ENCODE results near the gene ARID2. TPM values are rescaled to one million over a fixed set of nuclear protein-coding genes. Genes with fewer than 3 reads are reported as not detected.

Gene ARID2
- polyA plus RNA-seq, 1 donor from 2014 or later: 20.6 TPM

DNA sequence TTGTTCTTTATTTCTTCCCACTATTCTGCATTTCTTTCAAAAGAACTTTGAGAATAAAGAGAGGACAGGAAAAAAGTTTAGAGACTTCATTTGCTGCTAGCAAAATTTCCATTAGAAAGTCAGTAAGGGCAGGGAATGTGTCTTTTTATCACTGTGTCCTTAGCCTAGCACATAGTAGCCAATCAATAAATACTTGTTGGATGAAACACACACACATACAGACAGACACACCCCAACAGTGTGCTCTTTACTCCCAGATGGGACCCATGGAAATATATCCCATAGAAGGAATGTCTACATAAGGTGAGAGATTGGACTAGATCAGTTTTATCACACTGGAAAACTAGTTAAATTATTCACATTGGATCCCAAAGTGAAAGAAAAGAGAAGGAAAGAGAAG lies 21.1 kb upstream of the ARID2 start:
- Histone ChIP-seq H3K4me2 (ENCODE audit: low read length) (no peak overlapping the region), H3K9me3 (ENCODE audit: low read length) (no peaks in the 10 kb centered on the region)
- TF ChIP-seq, protein P1, sequence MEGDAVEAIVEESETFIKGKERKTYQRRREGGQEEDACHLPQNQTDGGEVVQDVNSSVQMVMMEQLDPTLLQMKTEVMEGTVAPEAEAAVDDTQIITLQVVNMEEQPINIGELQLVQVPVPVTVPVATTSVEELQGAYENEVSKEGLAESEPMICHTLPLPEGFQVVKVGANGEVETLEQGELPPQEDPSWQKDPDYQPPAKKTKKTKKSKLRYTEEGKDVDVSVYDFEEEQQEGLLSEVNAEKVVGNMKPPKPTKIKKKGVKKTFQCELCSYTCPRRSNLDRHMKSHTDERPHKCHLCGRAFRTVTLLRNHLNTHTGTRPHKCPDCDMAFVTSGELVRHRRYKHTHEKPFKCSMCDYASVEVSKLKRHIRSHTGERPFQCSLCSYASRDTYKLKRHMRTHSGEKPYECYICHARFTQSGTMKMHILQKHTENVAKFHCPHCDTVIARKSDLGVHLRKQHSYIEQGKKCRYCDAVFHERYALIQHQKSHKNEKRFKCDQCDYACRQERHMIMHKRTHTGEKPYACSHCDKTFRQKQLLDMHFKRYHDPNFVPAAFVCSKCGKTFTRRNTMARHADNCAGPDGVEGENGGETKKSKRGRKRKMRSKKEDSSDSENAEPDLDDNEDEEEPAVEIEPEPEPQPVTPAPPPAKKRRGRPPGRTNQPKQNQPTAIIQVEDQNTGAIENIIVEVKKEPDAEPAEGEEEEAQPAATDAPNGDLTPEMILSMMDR (IDR thresholded peaks at IDR 0.05; ENCODE audit: poor library complexity, severe bottlenecking): no peak
- TF ChIP-seq EP300 (conservative IDR thresholded peaks at IDR 0.05; ENCODE audit: poor library complexity, severe bottlenecking): no peak
- TF ChIP-seq, protein P2, sequence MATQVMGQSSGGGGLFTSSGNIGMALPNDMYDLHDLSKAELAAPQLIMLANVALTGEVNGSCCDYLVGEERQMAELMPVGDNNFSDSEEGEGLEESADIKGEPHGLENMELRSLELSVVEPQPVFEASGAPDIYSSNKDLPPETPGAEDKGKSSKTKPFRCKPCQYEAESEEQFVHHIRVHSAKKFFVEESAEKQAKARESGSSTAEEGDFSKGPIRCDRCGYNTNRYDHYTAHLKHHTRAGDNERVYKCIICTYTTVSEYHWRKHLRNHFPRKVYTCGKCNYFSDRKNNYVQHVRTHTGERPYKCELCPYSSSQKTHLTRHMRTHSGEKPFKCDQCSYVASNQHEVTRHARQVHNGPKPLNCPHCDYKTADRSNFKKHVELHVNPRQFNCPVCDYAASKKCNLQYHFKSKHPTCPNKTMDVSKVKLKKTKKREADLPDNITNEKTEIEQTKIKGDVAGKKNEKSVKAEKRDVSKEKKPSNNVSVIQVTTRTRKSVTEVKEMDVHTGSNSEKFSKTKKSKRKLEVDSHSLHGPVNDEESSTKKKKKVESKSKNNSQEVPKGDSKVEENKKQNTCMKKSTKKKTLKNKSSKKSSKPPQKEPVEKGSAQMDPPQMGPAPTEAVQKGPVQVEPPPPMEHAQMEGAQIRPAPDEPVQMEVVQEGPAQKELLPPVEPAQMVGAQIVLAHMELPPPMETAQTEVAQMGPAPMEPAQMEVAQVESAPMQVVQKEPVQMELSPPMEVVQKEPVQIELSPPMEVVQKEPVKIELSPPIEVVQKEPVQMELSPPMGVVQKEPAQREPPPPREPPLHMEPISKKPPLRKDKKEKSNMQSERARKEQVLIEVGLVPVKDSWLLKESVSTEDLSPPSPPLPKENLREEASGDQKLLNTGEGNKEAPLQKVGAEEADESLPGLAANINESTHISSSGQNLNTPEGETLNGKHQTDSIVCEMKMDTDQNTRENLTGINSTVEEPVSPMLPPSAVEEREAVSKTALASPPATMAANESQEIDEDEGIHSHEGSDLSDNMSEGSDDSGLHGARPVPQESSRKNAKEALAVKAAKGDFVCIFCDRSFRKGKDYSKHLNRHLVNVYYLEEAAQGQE (IDR thresholded peaks at IDR 0.05; ENCODE audit: borderline replicate concordance): no peak
- TF ChIP-seq MXI1 (conservative IDR thresholded peaks at IDR 0.05; ENCODE audit: poor library complexity, severe bottlenecking): no peak
- no peak for TF ChIP-seq EZH2 (IDR thresholded peaks at IDR 0.05; ENCODE audit: borderline replicate concordance, insufficient read depth, low read length, poor library complexity, severe bottlenecking)
- TF ChIP-seq TAF1 (IDR thresholded peaks at IDR 0.05; ENCODE audit: low read depth): no peak
- TF ChIP-seq POLR2AphosphoS5 (IDR thresholded peaks at IDR 0.05): no peak
- no peak for TF ChIP-seq RAD21 (conservative IDR thresholded peaks at IDR 0.05)
- no peak for TF ChIP-seq SMC3 (conservative IDR thresholded peaks at IDR 0.05; ENCODE audit: poor library complexity)

DNA sequence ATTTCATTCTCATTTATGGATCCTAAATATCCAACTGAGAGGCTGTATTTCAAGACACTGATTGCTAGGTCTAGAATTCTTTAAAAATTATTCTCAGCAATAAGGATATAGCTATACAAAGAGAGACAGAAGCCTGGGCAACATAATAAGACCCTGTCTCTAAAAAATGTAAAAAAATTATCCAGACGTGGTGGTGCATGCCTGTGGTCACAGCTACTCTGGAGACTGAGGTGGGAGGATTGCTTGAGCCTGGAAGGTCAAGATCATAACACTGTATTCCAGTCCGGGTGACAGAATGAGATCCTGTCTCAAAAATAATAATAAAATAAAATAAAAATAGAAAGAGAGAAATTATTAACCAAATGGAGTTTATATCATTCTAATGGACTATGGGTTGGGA lies 20.6 kb upstream of the ARID2 start:
- Histone ChIP-seq H3K4me3 (ENCODE audit: low read length) (no peak overlapping the region), H3K9me3 (ENCODE audit: low read length) (no peaks in the 10 kb centered on the region), H3K4me2 (ENCODE audit: low read length) (no peak overlapping the region), H3K36me3 (ENCODE audit: insufficient read depth, low read length) (no peaks in the 10 kb centered on the region), H3K27me3 (ENCODE audit: insufficient read depth, low read depth, low read length) (no peaks in the 10 kb centered on the region), H2AFZ (ENCODE audit: low read depth, low read length) (no peak overlapping the region), H4K20me1 (ENCODE audit: insufficient read depth) (no peaks in the 10 kb centered on the region), H3K9ac (ENCODE audit: low read length) (no peak overlapping the region), H3F3A (ENCODE audit: insufficient read depth, low read length, poor library complexity, severe bottlenecking) (no peaks in the 10 kb centered on the region), H3K27ac (ENCODE audit: low read length) (no peak overlapping the region), H3K79me2 (replicated peaks; ENCODE audit: insufficient read depth, low read length) (no peaks in the 10 kb centered on the region), H3K9me2 (ENCODE audit: insufficient read depth, low read length) (no peaks in the 10 kb centered on the region)
- no peak for TF ChIP-seq TAF1 (IDR thresholded peaks at IDR 0.05; ENCODE audit: low read depth)
- TF ChIP-seq EP300 (conservative IDR thresholded peaks at IDR 0.05; ENCODE audit: poor library complexity, severe bottlenecking): no peak
- TF ChIP-seq EZH2 (IDR thresholded peaks at IDR 0.05; ENCODE audit: borderline replicate concordance, insufficient read depth, low read length, poor library complexity, severe bottlenecking): no peak
- no peak for TF ChIP-seq MXI1 (conservative IDR thresholded peaks at IDR 0.05; ENCODE audit: poor library complexity, severe bottlenecking)
- TF ChIP-seq SMC3 (conservative IDR thresholded peaks at IDR 0.05; ENCODE audit: poor library complexity): no peak
- TF ChIP-seq RAD21 (conservative IDR thresholded peaks at IDR 0.05): no peak
- TF ChIP-seq POLR2AphosphoS5 (IDR thresholded peaks at IDR 0.05): no peak
- TF ChIP-seq, protein P1 (IDR thresholded peaks at IDR 0.05; ENCODE audit: poor library complexity, severe bottlenecking): no peak
- TF ChIP-seq, protein P2 (IDR thresholded peaks at IDR 0.05; ENCODE audit: borderline replicate concordance): no peak

More for the DNA sequence above, 21.1 kb upstream of the ARID2 start:
- H3K27ac ChIP-seq (ENCODE audit: low read length): no peak overlapping the region
- H3K27me3 ChIP-seq (ENCODE audit: insufficient read depth, low read depth, low read length): no peaks in the 10 kb centered on the region
- no peaks in the 10 kb centered on the region for H3K79me2 ChIP-seq (replicated peaks; ENCODE audit: insufficient read depth, low read length)
- H3F3A ChIP-seq (ENCODE audit: insufficient read depth, low read length, poor library complexity, severe bottlenecking): no peaks in the 10 kb centered on the region
- H3K9ac ChIP-seq (ENCODE audit: low read length): no peak overlapping the region
- no peaks in the 10 kb centered on the region for H3K9me2 ChIP-seq (ENCODE audit: insufficient read depth, low read length)
- H4K20me1 ChIP-seq (ENCODE audit: insufficient read depth): no peaks in the 10 kb centered on the region
- no peak overlapping the region for H3K4me3 ChIP-seq (ENCODE audit: low read length)
- no peaks in the 10 kb centered on the region for H3K36me3 ChIP-seq (ENCODE audit: insufficient read depth, low read length)
- no peak overlapping the region for H2AFZ ChIP-seq (ENCODE audit: low read depth, low read length)

Measured in neural cell (in vitro differentiated cells).